Progenitor cell of endocrine pancreas (in vitro differentiated cells): ENCODE measurements around the gene TSPAN2. TPM values are rescaled to one million over a fixed set of nuclear protein-coding genes. Genes with fewer than 3 reads are reported as not detected.

Source experiments
- DNase-seq: peaks from one replicate; pipeline ENCODE4 v3.0.0; 2021; ENCODE audit warnings: low spot score; ENCODE audit not compliant: unreplicated experiment
- H3K27ac Mint-ChIP-seq: 2 replicates; pipeline ENCODE4 v1.8.0; 2021; ENCODE audit warnings: mild to moderate bottlenecking, moderate library complexity, mixed read lengths
- H3K27me3 Mint-ChIP-seq: 2 replicates; pipeline ENCODE4 v1.8.0; 2021; ENCODE audit warnings: mixed read lengths
- H3K36me3 Mint-ChIP-seq: 2 replicates; pipeline ENCODE4 v1.8.0; 2022; ENCODE audit warnings: mixed read lengths; ENCODE audit not compliant: insufficient read depth
- H3K4me1 Mint-ChIP-seq: 2 replicates; pipeline ENCODE4 v1.8.0; 2021; ENCODE audit warnings: low read depth, mixed read lengths
- H3K4me3 Mint-ChIP-seq: 2 replicates; pipeline ENCODE4 v1.8.0; 2021; ENCODE audit warnings: low read depth, mild to moderate bottlenecking, moderate library complexity, mixed read lengths
- H3K9me3 Mint-ChIP-seq: 2 replicates; pipeline ENCODE4 v1.8.0; 2021; ENCODE audit warnings: low read depth, mixed read lengths
- total RNA-seq: library from RNA; stranded (reverse); gene quantifications from 2 replicates; pipeline ENCODE4 v1.2.1, GENCODE V29; 2021
- TF ChIP-seq, protein P1 (sequence below): fragments of 200-600 bp; sonication (generic); IDR thresholded peaks from one replicate; pipeline ENCODE4 v1.5.0; 2021; ENCODE audit warnings: antibody characterized with exemption, mild to moderate bottlenecking; ENCODE audit not compliant: unreplicated experiment

The TSPAN2 gene
- total RNA-seq, 1 donor from 2014 or later: 22.5 TPM

GRCh38 chr1:115041654-115042053, 47.6 kb downstream of the TSPAN2 start:
- DNase-seq: no peak
- Mint-ChIP-seq H3K9me3 (peaks cover 7% of the 10 kb centered on the region), H3K4me3 (no peak overlapping the region), H3K36me3 (peaks cover 20% of the 10 kb centered on the region), H3K27ac (no peak overlapping the region), H3K4me1 (peaks cover 8% of the 10 kb centered on the region), H3K27me3 (no peaks in the 10 kb centered on the region)
- TF ChIP-seq, protein P1, sequence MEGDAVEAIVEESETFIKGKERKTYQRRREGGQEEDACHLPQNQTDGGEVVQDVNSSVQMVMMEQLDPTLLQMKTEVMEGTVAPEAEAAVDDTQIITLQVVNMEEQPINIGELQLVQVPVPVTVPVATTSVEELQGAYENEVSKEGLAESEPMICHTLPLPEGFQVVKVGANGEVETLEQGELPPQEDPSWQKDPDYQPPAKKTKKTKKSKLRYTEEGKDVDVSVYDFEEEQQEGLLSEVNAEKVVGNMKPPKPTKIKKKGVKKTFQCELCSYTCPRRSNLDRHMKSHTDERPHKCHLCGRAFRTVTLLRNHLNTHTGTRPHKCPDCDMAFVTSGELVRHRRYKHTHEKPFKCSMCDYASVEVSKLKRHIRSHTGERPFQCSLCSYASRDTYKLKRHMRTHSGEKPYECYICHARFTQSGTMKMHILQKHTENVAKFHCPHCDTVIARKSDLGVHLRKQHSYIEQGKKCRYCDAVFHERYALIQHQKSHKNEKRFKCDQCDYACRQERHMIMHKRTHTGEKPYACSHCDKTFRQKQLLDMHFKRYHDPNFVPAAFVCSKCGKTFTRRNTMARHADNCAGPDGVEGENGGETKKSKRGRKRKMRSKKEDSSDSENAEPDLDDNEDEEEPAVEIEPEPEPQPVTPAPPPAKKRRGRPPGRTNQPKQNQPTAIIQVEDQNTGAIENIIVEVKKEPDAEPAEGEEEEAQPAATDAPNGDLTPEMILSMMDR: peak; percentile 58

DNA sequence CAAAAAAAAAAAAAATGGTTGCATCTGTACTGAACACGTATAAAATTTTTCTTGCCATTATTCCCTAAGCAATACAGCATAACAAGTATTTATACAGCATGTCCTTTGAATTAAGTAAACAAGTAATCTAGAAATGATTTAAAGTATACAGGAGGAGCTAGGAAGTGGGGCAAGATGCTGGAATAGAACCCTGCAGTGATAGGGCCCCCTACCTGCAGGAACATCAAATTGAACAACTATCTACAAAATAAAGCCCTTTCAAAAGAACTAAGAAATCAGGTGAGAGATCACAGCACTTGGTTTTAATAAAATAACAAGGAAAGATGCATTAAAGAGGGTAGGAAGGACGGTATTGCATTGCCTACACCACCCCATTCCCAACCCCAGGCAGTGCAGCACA, 48.8 kb downstream of the TSPAN2 start:
- Mint-ChIP-seq H3K27ac (no peak overlapping the region), H3K9me3 (peaks cover 2% of the 10 kb centered on the region), H3K4me1 (peaks cover 8% of the 10 kb centered on the region), H3K4me3 (no peak overlapping the region), H3K27me3 (no peaks in the 10 kb centered on the region), H3K36me3 (peaks cover 10% of the 10 kb centered on the region)
- DNase-seq: no peak
- TF ChIP-seq, protein P1: peak; percentile 16

- H3K4me1 Mint-ChIP-seq: no peaks in the 10 kb centered on the region
- DNase-seq: no peak
- TF ChIP-seq, protein P1: no peak
- no peaks in the 10 kb centered on the region for H3K27me3 Mint-ChIP-seq
- H3K27ac Mint-ChIP-seq: no peak overlapping the region
- no peaks in the 10 kb centered on the region for H3K36me3 Mint-ChIP-seq
- no peaks in the 10 kb centered on the region for H3K9me3 Mint-ChIP-seq
- H3K4me3 Mint-ChIP-seq: no peak overlapping the region
Observed at GRCh38 chr1:115036814-115037507, 52.3 kb downstream of the TSPAN2 start.

DNA sequence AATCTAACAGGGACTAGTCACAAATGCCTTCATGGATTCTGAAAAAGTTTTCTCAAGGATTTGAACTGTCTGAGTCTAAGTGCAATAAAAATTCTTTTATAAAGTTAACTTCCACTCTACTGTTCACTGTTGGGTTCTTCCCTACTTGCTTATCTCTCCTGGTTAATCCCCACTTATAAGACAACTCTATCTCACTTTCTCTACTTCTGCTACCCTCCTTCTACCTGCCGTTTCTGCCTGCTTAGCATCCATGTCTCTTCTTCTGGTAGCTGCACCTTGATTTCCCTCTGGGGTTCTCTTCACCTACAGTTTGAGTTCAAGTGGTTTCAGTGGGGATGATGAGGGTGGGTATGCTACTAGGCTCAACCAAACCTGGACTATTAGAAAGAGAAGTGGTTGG, 53.7 kb downstream of the TSPAN2 start:
- no peaks in the 10 kb centered on the region for H3K4me1 Mint-ChIP-seq
- H3K9me3 Mint-ChIP-seq: no peaks in the 10 kb centered on the region
- H3K36me3 Mint-ChIP-seq: no peaks in the 10 kb centered on the region
- no peaks in the 10 kb centered on the region for H3K27me3 Mint-ChIP-seq
- no peak overlapping the region for H3K27ac Mint-ChIP-seq
- no peak overlapping the region for H3K4me3 Mint-ChIP-seq
- TF ChIP-seq, protein P1: no peak
- DNase-seq: no peak

DNA sequence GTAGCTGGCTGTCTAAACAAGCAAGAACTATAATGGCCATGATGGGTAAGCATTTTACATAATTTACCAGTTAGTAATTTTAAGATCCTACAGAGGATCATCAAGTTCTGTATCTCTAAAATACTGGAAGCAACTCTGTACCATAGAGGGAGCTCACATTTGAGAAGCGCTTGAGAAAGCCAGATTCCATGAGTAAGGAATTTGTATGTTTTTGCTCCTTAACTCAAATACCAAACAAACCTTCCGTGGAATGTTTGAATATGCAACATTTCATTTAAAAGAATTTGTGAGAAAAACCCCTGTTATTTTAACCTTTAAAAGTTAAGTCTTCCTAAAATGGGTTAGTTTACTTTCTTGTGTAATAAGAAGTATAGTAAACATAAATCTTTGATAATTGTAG, 57.7 kb downstream of the TSPAN2 start:
- Mint-ChIP-seq H3K27me3 (no peaks in the 10 kb centered on the region), H3K4me1 (no peaks in the 10 kb centered on the region), H3K4me3 (no peak overlapping the region), H3K9me3 (peaks cover 3% of the 10 kb centered on the region), H3K36me3 (no peaks in the 10 kb centered on the region), H3K27ac (no peak overlapping the region)
- TF ChIP-seq, protein P1: no peak
- DNase-seq: no peak
